OCI-LY1 (cell line): ENCODE measurements around the gene DENND1B.

Source experiments
- EZH2 ChIP-seq: fragments of 200-600 bp; sonication (generic), shearing (Covaris generic); IDR thresholded peaks from 2 replicates; pipeline ENCODE4 v1.8.0; 2017; ENCODE audit warnings: borderline replicate concordance, mixed run types, mild to moderate bottlenecking, antibody characterized with exemption, low read length, moderate library complexity, mixed read lengths
- TF ChIP-seq, protein P1 (sequence below): fragments of 200-600 bp; sonication (generic), shearing (Covaris generic); IDR thresholded peaks from 2 replicates; pipeline ENCODE4 v1.5.1; 2017; ENCODE audit warnings: mild to moderate bottlenecking, antibody characterized with exemption, low read length, moderate library complexity, mixed read lengths

- TF ChIP-seq, protein P1, sequence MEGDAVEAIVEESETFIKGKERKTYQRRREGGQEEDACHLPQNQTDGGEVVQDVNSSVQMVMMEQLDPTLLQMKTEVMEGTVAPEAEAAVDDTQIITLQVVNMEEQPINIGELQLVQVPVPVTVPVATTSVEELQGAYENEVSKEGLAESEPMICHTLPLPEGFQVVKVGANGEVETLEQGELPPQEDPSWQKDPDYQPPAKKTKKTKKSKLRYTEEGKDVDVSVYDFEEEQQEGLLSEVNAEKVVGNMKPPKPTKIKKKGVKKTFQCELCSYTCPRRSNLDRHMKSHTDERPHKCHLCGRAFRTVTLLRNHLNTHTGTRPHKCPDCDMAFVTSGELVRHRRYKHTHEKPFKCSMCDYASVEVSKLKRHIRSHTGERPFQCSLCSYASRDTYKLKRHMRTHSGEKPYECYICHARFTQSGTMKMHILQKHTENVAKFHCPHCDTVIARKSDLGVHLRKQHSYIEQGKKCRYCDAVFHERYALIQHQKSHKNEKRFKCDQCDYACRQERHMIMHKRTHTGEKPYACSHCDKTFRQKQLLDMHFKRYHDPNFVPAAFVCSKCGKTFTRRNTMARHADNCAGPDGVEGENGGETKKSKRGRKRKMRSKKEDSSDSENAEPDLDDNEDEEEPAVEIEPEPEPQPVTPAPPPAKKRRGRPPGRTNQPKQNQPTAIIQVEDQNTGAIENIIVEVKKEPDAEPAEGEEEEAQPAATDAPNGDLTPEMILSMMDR, result no peak
- no peak for TF ChIP-seq EZH2
Observed at GRCh38 chr1:197599789-197600188, 175.5 kb downstream of the DENND1B start.
